ENCODE data around the gene LTBP2.

The LTBP2 gene

GRCh38 chr14:74569806-74570591 lies 42.0 kb downstream of the LTBP2 start:
- Histone ChIP-seq H3K4me1 (ENCODE audit: control insufficient read depth, insufficient read depth, low read length) (peaks cover 18% of the 10 kb centered on the region), H3K27me3 (ENCODE audit: control insufficient read depth, insufficient read depth, low read length) (no peaks in the 10 kb centered on the region), H3K4me3 (ENCODE audit: low read length) (no peak overlapping the region), H3K9ac (ENCODE audit: low read length) (no peak overlapping the region), H3K27ac (ENCODE audit: low read depth, low read length) (no peak overlapping the region), H3K36me3 (ENCODE audit: control insufficient read depth, insufficient read depth, low read length) (no peaks in the 10 kb centered on the region)

- no peaks in the 10 kb centered on the region for H3K27me3 ChIP-seq (ENCODE audit: control insufficient read depth, insufficient read depth, low read length)
- peaks cover 18% of the 10 kb centered on the region for H3K4me1 ChIP-seq (ENCODE audit: control insufficient read depth, insufficient read depth, low read length)
- H3K27ac ChIP-seq (ENCODE audit: low read depth, low read length): peak overlapping the region; percentile 11
- no peaks in the 10 kb centered on the region for H3K36me3 ChIP-seq (ENCODE audit: control insufficient read depth, insufficient read depth, low read length)
- no peak overlapping the region for H3K9ac ChIP-seq (ENCODE audit: low read length)
- no peak overlapping the region for H3K4me3 ChIP-seq (ENCODE audit: low read length)
Observed at GRCh38 chr14:74569387-74569786, 42.6 kb downstream of the LTBP2 start.

- peak overlapping the region; percentile 11 for H3K27ac ChIP-seq (ENCODE audit: low read depth, low read length)
- H3K36me3 ChIP-seq (ENCODE audit: control insufficient read depth, insufficient read depth, low read length): no peaks in the 10 kb centered on the region
- H3K4me3 ChIP-seq (ENCODE audit: low read length): no peak overlapping the region
- H3K4me1 ChIP-seq (ENCODE audit: control insufficient read depth, insufficient read depth, low read length): peaks cover 18% of the 10 kb centered on the region
- H3K27me3 ChIP-seq (ENCODE audit: control insufficient read depth, insufficient read depth, low read length): no peaks in the 10 kb centered on the region
- no peak overlapping the region for H3K9ac ChIP-seq (ENCODE audit: low read length)
Observed at GRCh38 chr14:74568911-74569310, 43.1 kb downstream of the LTBP2 start.

GRCh38 chr14:74568380-74568649 lies 43.7 kb downstream of the LTBP2 start:
- Histone ChIP-seq H3K27me3 (ENCODE audit: control insufficient read depth, insufficient read depth, low read length) (no peaks in the 10 kb centered on the region), H3K36me3 (ENCODE audit: control insufficient read depth, insufficient read depth, low read length) (no peaks in the 10 kb centered on the region), H3K27ac (ENCODE audit: low read depth, low read length) (no peak overlapping the region), H3K4me3 (ENCODE audit: low read length) (no peak overlapping the region), H3K4me1 (ENCODE audit: control insufficient read depth, insufficient read depth, low read length) (peaks cover 15% of the 10 kb centered on the region), H3K9ac (ENCODE audit: low read length) (no peak overlapping the region)

- H3K4me1 ChIP-seq (ENCODE audit: control insufficient read depth, insufficient read depth, low read length): peaks cover 16% of the 10 kb centered on the region
- H3K27ac ChIP-seq (ENCODE audit: low read depth, low read length): no peak overlapping the region
Observed at GRCh38 chr14:74567646-74568379, 44.2 kb downstream of the LTBP2 start.

GRCh38 chr14:74567219-74567618 lies 44.8 kb downstream of the LTBP2 start:
- Histone ChIP-seq H3K27me3 (ENCODE audit: control insufficient read depth, insufficient read depth, low read length) (no peaks in the 10 kb centered on the region), H3K36me3 (ENCODE audit: control insufficient read depth, insufficient read depth, low read length) (no peaks in the 10 kb centered on the region), H3K27ac (ENCODE audit: low read depth, low read length) (no peak overlapping the region), H3K4me1 (ENCODE audit: control insufficient read depth, insufficient read depth, low read length) (peaks cover 18% of the 10 kb centered on the region), H3K4me3 (ENCODE audit: low read length) (no peak overlapping the region), H3K9ac (ENCODE audit: low read length) (no peak overlapping the region)

More at GRCh38 chr14:74567646-74568379, 44.2 kb downstream of the LTBP2 start:
- H3K9ac ChIP-seq (ENCODE audit: low read length): no peak overlapping the region
- H3K36me3 ChIP-seq (ENCODE audit: control insufficient read depth, insufficient read depth, low read length): no peaks in the 10 kb centered on the region
- no peaks in the 10 kb centered on the region for H3K27me3 ChIP-seq (ENCODE audit: control insufficient read depth, insufficient read depth, low read length)
- no peak overlapping the region for H3K4me3 ChIP-seq (ENCODE audit: low read length)

GRCh38 chr14:74566174-74567141 lies 45.6 kb downstream of the LTBP2 start:
- H3K9ac ChIP-seq (ENCODE audit: low read length): no peak overlapping the region
- no peak overlapping the region for H3K27ac ChIP-seq (ENCODE audit: low read depth, low read length)
- no peak overlapping the region for H3K4me3 ChIP-seq (ENCODE audit: low read length)
- H3K36me3 ChIP-seq (ENCODE audit: control insufficient read depth, insufficient read depth, low read length): no peaks in the 10 kb centered on the region
- H3K4me1 ChIP-seq (ENCODE audit: control insufficient read depth, insufficient read depth, low read length): peaks cover 18% of the 10 kb centered on the region
- H3K27me3 ChIP-seq (ENCODE audit: control insufficient read depth, insufficient read depth, low read length): no peaks in the 10 kb centered on the region

- H3K27ac ChIP-seq (ENCODE audit: low read depth, low read length): no peak overlapping the region
- H3K4me3 ChIP-seq (ENCODE audit: low read length): no peak overlapping the region
- no peak overlapping the region for H3K9ac ChIP-seq (ENCODE audit: low read length)
- H3K4me1 ChIP-seq (ENCODE audit: control insufficient read depth, insufficient read depth, low read length): peaks cover 13% of the 10 kb centered on the region
- no peaks in the 10 kb centered on the region for H3K36me3 ChIP-seq (ENCODE audit: control insufficient read depth, insufficient read depth, low read length)
- no peaks in the 10 kb centered on the region for H3K27me3 ChIP-seq (ENCODE audit: control insufficient read depth, insufficient read depth, low read length)
Observed at GRCh38 chr14:74563586-74564159, 48.4 kb downstream of the LTBP2 start.

- Histone ChIP-seq H3K27ac (ENCODE audit: low read depth, low read length) (no peak overlapping the region), H3K36me3 (ENCODE audit: control insufficient read depth, insufficient read depth, low read length) (no peaks in the 10 kb centered on the region), H3K4me3 (ENCODE audit: low read length) (no peak overlapping the region), H3K27me3 (ENCODE audit: control insufficient read depth, insufficient read depth, low read length) (no peaks in the 10 kb centered on the region), H3K4me1 (ENCODE audit: control insufficient read depth, insufficient read depth, low read length) (peaks cover 13% of the 10 kb centered on the region), H3K9ac (ENCODE audit: low read length) (no peak overlapping the region)
Observed at GRCh38 chr14:74563233-74563585, 48.8 kb downstream of the LTBP2 start.

- Histone ChIP-seq H3K27ac (ENCODE audit: low read depth, low read length) (no peak overlapping the region), H3K4me3 (ENCODE audit: low read length) (no peak overlapping the region), H3K36me3 (ENCODE audit: control insufficient read depth, insufficient read depth, low read length) (no peaks in the 10 kb centered on the region), H3K27me3 (ENCODE audit: control insufficient read depth, insufficient read depth, low read length) (no peaks in the 10 kb centered on the region), H3K4me1 (ENCODE audit: control insufficient read depth, insufficient read depth, low read length) (peaks cover 13% of the 10 kb centered on the region), H3K9ac (ENCODE audit: low read length) (no peak overlapping the region)
Observed at GRCh38 chr14:74562515-74563232, 49.4 kb downstream of the LTBP2 start.

- Histone ChIP-seq H3K36me3 (ENCODE audit: control insufficient read depth, insufficient read depth, low read length) (no peaks in the 10 kb centered on the region), H3K4me3 (ENCODE audit: low read length) (no peak overlapping the region), H3K27ac (ENCODE audit: low read depth, low read length) (no peak overlapping the region), H3K4me1 (ENCODE audit: control insufficient read depth, insufficient read depth, low read length) (peaks cover 4% of the 10 kb centered on the region), H3K9ac (ENCODE audit: low read length) (no peak overlapping the region), H3K27me3 (ENCODE audit: control insufficient read depth, insufficient read depth, low read length) (no peaks in the 10 kb centered on the region)
Observed at GRCh38 chr14:74558655-74559054, 53.4 kb downstream of the LTBP2 start.

Measured in rectal smooth muscle tissue (tissue), 1 donor.